Measurements from ENCODE around the gene KIAA1755.
"Not testable (repeated sequence)": the region's sequence is repeated elsewhere in the genome, so short reads cannot be mapped to it uniquely, and the experiment has no call there.

KIAA1755 gene

DNA sequence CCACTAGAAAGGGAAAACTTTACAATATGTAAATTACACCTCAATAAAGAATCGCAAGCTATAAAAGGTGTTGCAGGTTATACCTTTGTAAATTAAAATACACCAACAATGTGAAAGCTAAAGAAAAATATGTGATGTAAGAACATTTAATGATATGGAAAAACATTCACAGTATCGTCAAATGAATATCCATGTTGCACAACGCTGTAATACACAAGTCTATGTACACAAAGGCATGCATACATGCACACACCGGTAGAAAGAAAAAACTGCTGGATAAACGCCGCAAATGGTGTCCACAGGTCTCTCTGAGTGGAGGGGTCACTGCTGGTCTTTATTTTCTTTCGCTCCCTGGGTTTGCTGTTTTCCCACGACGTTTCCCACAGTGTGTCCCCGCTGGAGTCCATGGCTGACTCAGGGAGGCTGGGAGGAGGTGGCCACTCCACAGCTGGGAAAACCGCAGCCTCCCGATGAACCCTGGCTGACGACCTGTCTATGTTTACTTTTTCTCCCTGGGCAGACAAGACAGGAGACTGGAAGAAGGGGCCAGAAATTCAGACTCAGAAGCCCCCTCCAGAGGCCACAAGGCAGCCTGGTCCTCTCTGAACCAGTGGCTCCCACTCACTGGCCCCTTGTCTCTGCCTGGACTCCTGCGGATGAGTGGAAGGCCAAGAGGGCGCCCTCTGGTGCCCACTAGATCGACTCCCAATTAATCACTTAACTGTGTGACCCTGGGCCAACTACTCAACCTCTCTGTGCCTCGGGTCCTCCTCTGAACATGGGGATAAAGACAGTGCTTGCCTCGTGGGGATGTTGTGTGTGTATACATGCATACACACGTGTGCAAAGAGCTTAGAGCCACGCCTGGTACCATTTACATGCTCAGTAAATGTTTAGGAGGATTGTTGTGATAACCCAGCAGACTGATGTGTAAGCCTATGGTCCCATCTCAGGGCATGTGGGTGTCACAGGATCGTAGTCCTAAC is 30.6 kb upstream of the KIAA1755 start:
- no peak for DNase-seq

GRCh38 chr20:38286586-38287531 is 26.3 kb upstream of the KIAA1755 start:
- no peak for DNase-seq

GRCh38 chr20:38284893-38285444 is 24.4 kb upstream of the KIAA1755 start:
- no peak for DNase-seq

DNA sequence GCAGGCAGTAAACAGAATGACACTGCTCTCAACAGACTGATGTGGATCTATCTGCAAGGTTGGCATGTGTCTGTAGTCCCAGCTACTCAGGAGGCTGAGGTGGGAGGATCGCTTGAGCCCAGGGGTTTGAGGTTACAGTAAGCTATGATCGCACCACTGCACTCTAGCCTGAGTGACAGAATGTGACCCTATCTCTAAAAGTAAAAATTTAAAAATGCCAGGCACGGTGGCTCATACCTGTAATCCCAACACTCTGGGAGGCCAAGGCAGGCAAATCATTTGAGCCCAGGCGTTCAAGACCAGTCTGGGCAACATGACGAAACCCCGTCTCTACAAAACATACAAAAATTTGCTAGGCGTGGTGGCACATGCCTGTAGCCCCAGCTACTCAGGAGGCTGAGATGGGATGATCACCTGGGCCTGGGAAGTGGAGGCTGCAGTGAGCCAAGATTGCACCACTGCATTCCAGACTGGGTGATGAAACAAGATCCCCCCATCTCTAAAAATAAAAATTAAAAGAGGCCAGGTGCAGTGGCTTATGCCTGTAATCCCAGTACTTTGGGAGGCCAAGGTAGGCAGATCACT is 23.6 kb upstream of the KIAA1755 start:
- DNase-seq, result not testable (repeated sequence)

DNA sequence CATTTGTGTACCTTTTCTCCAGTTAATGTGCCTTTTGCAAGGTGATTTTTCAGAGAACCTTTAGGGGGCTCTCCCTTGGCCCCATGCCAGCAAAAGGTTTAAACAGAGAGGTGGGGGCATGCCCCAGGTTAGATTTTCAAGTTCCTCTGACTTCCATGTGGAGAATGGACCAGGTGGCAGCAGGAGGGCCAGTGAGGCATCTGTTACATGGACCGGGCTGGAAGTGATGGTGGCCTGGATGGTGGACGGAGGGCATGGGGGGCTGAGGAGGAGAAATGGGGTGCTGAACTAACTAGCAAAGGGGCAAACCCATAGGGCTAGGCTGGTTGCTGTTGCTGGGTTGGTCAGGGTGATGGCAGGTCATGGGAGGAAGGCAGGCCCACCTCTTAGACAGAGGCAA is 22.7 kb upstream of the KIAA1755 start:
- DNase-seq, result no peak

- not testable (repeated sequence) for DNase-seq
Measured at GRCh38 chr20:38281176-38281915, 20.8 kb upstream of the KIAA1755 start.

DNA sequence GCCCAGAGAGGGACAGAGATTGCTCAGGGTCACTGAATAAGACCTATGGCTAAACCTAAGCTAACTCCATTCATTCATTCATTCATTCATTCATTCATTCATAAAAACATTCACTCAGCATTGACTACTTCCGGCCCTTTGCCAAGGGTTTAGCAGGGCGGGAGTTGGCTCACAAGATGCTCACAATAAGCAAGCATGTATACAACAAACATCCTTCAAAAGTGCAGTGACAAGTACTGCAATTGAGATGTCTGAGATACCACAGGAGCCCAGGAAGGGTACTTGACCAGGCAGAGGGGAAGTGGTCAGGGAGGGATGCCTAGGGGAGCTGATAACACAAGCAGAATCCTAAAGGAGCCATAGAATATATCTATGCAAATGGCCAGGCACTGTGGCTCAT is 18.2 kb upstream of the KIAA1755 start:
- DNase-seq, result no peak

- no peak for DNase-seq
Measured at GRCh38 chr20:38278131-38278530, 17.6 kb upstream of the KIAA1755 start.

DNA sequence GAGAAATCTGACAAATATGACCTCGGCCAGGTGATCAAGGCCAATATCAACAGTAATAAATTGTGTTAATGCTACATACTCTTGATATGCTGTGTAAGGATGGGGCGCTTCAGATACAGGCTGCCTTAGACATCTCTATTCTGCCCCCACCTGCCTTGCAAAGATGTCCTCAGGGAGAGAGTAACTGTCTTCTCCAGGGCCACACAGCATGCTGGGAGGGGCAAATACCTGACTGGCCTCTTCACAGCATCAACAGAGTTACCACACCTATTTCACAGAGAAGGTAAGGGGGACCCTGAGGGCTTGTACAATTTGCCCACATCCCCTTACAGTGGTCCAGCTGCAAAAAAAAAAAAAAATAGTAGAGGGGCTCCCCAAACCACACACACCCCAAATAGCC is 17.2 kb upstream of the KIAA1755 start:
- no peak for DNase-seq

- no peak for DNase-seq
Measured at GRCh38 chr20:38277285-38277684, 16.8 kb upstream of the KIAA1755 start.

- DNase-seq, result no peak
Measured at GRCh38 chr20:38275815-38276550, 15.4 kb upstream of the KIAA1755 start.

DNA sequence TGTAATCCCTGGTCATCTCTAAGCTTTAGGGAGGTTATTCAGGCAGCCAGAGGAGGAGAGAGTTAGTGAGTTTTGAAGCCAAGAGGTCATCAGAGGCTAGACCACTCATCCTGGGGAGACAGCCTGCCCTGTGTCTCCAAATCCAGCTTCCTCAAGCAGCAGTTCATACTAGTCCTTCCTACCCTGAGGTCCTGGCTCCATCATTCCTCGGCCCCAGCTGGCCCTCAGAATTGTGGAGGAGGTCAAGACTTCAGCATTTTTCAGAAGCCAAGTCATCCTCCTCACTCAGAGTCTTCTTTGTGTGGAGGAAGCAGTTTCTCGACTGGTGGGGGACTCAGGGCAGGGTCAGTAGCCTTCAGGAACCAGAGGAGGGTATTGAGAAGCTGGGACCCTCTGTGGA is 12.4 kb upstream of the KIAA1755 start:
- no peak for DNase-seq

DNA sequence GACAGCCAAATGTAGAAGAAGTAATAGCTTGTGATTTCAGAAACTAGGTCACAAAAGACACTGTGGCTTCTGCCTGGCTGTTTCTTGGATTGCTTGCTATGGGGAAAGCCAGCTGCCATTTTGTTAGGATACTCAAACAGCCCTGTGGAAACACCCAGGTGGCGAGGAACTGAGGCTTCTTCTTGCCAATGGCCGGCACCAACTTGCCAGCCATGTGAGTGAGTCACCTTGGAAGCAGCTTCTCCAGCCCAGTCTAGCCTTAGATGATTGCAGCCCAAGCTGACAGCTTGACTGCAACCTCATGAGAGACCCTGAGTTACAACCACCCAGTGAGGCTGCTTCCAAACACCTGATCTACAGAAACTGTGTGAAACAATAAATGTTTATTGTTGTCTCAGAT is 11.9 kb upstream of the KIAA1755 start:
- no peak for DNase-seq

GRCh38 chr20:38271608-38272120 is 11.1 kb upstream of the KIAA1755 start:
- DNase-seq, result no peak

GRCh38 chr20:38270869-38271605 is 10.5 kb upstream of the KIAA1755 start:
- no peak for DNase-seq

GRCh38 chr20:38269715-38270114 is 9.2 kb upstream of the KIAA1755 start:
- DNase-seq, result no peak

- no peak for DNase-seq
Measured at GRCh38 chr20:38269040-38269439, 8.5 kb upstream of the KIAA1755 start.

- DNase-seq, result no peak
Measured at GRCh38 chr20:38267901-38268514, 7.5 kb upstream of the KIAA1755 start.

DNA sequence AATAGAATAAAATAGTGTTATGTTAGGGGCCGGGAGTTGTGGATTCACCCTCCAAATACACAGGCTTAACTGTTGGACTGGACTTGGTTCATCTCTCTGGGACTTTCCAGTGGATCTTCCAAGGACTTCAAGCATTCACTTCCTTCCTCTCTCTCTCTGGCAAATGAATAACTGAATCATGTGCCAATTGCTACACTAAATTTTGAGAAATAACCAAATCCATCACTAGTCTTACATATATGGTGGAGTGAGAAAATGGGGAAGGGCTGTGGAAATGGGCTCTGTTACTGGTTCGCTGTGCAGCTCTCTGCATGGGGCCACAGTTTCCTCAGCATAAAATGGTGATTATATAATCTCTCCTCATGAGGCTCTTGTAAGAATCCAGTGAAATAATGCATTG is 6.8 kb upstream of the KIAA1755 start:
- DNase-seq, result no peak

DNA sequence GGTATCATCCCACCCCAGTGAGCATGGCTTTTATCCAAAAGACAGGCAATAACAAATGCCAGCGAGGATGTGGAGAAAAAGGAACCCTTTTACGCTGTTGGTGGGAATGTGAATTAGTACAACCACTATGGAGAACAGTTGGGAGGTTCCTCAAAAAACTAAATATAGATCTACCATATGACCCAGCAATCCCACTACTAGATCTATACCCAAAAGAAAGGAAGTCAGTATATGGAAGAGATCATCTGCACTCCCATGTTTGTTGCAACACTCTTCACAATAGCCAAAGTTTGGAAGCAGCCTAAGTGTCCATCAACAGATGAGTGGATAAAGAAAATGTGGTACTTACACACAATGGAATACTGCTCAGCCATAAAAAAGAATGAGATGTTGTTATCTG is 5.9 kb upstream of the KIAA1755 start:
- DNase-seq, result no peak

Measured in activated T-cell treated with anti-CD3 and anti-CD28 coated beads, Interleukin-2, amount 50 U/mL, for 1 hour (primary cell).